Panc1 (cell line): ENCODE measurements around the gene NT5C3A. TPM values are rescaled to one million over a fixed set of nuclear protein-coding genes. Genes with fewer than 3 reads are reported as not detected.

Source experiments
- ATAC-seq: fragments of 200-7000 bp; cut with Tn5 transposase; 2 replicates; pipeline ENCODE4 v1.9.1; 2020; ENCODE audit warnings: mild to moderate bottlenecking, moderate library complexity
- BruUV-seq: library from RNA; stranded (reverse); fragments of 400-500 nt; replicated peaks from 2 replicates; lab custom pipeline; 2021; lab: Mats Ljungman, UMichigan
- CTCF ChIA-PET: fragments of 300-600 bp; sonication (Branson Sonifier 250); formaldehyde crosslinking; loops from one replicate; lab custom pipeline; 2022; ENCODE audit warnings: antibody characterized with exemption; lab: Charles Lee
- POLR2A ChIA-PET: fragments of 300-600 bp; sonication (Branson Sonifier 250); formaldehyde crosslinking; loops from one replicate; lab custom pipeline; 2022; ENCODE audit warnings: antibody characterized with exemption; lab: Charles Lee
- DNase-seq: peaks from one replicate; pipeline ENCODE4 v3.0.0-alpha.2; 2010; ENCODE audit warnings: low read depth, low spot score
- H3K27ac ChIP-seq: 2 replicates; pipeline ENCODE4 v1.5.1; 2011; ENCODE audit warnings: mild to moderate bottlenecking, low read length, inconsistent platforms
- H3K27me3 ChIP-seq: fragments of 200-500 bp; sonication (Bioruptor generic); 2 replicates; pipeline ENCODE4 v1.6.0; 2014; ENCODE audit warnings: low read length, inconsistent platforms; ENCODE audit not compliant: control insufficient read depth, insufficient read depth
- H3K36me3 ChIP-seq: fragments of 200-500 bp; sonication (Bioruptor generic); 2 replicates; pipeline ENCODE4 v1.5.1; 2014; ENCODE audit warnings: inconsistent platforms, mild to moderate bottlenecking, low read length, moderate library complexity; ENCODE audit not compliant: control insufficient read depth, insufficient read depth
- H3K4me1 ChIP-seq: 2 replicates; pipeline ENCODE4 v1.5.1; 2011; ENCODE audit warnings: inconsistent platforms, mild to moderate bottlenecking, low read length, moderate library complexity; ENCODE audit not compliant: control insufficient read depth, insufficient read depth
- H3K4me3 ChIP-seq, 2 experiments: 2 replicates each; pipeline ENCODE4 v1.5.1; 2011 to 2012; ENCODE audit warnings: low read depth in 2 of 2, low read length in 2 of 2, mild to moderate bottlenecking in 2 of 2, inconsistent platforms in 1 of 2, moderate library complexity in 1 of 2
- H3K9me3 ChIP-seq: fragments of 200-500 bp; sonication (Bioruptor generic); 2 replicates; pipeline ENCODE4 v1.5.1; 2014; ENCODE audit warnings: low read depth, mild to moderate bottlenecking, inconsistent platforms, low read length, moderate library complexity; ENCODE audit not compliant: control insufficient read depth, insufficient read depth
- POLR2AphosphoS5 ChIP-seq: IDR thresholded peaks from 2 replicates; pipeline ENCODE4 v1.6.1; 2012; ENCODE audit warnings: mild to moderate bottlenecking, low read depth, low read length, moderate library complexity
- TCF7L2 ChIP-seq: IDR thresholded peaks from 2 replicates; pipeline ENCODE4 v1.6.1; 2011; ENCODE audit warnings: mild to moderate bottlenecking, low read depth, low read length, inconsistent platforms
- in situ Hi-C: cut with HindIII; loops from 2 replicates; pipeline ENCODE4 v1.10.0; 2016; ENCODE audit warnings: low sequenced_read_pairs, low pct_unique_long_range_greater_than_20kb
- intact Hi-C: fragments of 100-400 bp; cut with micrococcal nuclease; formaldehyde crosslinking; loops from one replicate; pipeline ENCODE4 v1.10.0; 2022; ENCODE audit not compliant: unreplicated experiment
- total RNA-seq: library from RNA; stranded (reverse); gene quantifications from one replicate; pipeline ENCODE4 v1.2.1, GENCODE V29; 2021; ENCODE audit not compliant: unreplicated experiment
- TF ChIP-seq, protein P1 (sequence below), 2 experiments: IDR thresholded peaks; 2 replicates each; pipeline ENCODE4 v1.6.1; 2011 to 2012; ENCODE audit warnings: low read depth in 2 of 2, control low read depth in 1 of 2, low read length in 1 of 2, mild to moderate bottlenecking in 1 of 2, moderate library complexity in 1 of 2; ENCODE audit not compliant: insufficient read depth in 1 of 2
- TF ChIP-seq, protein P2 (sequence below): fragments of 450-650 bp; IDR thresholded peaks from 2 replicates; pipeline ENCODE4 v1.5.1; 2017; ENCODE audit warnings: mild to moderate bottlenecking

Gene NT5C3A
- total RNA-seq, 1 experiment from 2014 or later = 29.1 TPM

DNA sequence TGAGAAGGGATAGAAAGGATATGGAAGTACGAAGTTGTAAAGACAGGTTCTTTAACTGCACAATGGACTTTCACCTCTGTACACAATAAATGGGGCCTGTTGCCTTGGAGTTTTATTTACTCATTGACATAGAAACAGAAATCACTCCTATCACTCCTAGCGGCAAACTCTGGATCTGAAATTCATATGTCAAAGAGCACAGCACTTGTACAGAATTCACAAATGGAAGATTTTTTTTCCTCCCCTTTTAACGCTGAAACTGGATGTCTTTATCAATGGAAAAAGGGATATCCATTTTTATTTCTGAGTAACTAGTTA lies 18.2 kb downstream of the NT5C3A start:
- peak; percentile 79 for ATAC-seq
- TF ChIP-seq, protein P1, sequence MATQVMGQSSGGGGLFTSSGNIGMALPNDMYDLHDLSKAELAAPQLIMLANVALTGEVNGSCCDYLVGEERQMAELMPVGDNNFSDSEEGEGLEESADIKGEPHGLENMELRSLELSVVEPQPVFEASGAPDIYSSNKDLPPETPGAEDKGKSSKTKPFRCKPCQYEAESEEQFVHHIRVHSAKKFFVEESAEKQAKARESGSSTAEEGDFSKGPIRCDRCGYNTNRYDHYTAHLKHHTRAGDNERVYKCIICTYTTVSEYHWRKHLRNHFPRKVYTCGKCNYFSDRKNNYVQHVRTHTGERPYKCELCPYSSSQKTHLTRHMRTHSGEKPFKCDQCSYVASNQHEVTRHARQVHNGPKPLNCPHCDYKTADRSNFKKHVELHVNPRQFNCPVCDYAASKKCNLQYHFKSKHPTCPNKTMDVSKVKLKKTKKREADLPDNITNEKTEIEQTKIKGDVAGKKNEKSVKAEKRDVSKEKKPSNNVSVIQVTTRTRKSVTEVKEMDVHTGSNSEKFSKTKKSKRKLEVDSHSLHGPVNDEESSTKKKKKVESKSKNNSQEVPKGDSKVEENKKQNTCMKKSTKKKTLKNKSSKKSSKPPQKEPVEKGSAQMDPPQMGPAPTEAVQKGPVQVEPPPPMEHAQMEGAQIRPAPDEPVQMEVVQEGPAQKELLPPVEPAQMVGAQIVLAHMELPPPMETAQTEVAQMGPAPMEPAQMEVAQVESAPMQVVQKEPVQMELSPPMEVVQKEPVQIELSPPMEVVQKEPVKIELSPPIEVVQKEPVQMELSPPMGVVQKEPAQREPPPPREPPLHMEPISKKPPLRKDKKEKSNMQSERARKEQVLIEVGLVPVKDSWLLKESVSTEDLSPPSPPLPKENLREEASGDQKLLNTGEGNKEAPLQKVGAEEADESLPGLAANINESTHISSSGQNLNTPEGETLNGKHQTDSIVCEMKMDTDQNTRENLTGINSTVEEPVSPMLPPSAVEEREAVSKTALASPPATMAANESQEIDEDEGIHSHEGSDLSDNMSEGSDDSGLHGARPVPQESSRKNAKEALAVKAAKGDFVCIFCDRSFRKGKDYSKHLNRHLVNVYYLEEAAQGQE (IDR thresholded peaks at IDR 0.05; ENCODE audit: insufficient read depth in 1 of 2, low read depth in 2 of 2, low read length in 1 of 2) = no peak
- TF ChIP-seq, protein P2, sequence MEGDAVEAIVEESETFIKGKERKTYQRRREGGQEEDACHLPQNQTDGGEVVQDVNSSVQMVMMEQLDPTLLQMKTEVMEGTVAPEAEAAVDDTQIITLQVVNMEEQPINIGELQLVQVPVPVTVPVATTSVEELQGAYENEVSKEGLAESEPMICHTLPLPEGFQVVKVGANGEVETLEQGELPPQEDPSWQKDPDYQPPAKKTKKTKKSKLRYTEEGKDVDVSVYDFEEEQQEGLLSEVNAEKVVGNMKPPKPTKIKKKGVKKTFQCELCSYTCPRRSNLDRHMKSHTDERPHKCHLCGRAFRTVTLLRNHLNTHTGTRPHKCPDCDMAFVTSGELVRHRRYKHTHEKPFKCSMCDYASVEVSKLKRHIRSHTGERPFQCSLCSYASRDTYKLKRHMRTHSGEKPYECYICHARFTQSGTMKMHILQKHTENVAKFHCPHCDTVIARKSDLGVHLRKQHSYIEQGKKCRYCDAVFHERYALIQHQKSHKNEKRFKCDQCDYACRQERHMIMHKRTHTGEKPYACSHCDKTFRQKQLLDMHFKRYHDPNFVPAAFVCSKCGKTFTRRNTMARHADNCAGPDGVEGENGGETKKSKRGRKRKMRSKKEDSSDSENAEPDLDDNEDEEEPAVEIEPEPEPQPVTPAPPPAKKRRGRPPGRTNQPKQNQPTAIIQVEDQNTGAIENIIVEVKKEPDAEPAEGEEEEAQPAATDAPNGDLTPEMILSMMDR = peak; percentile 59; the same call in 1 of the 2 replicates
- no peak for TF ChIP-seq TCF7L2
- ChIA-PET CTCF (no interaction called here), POLR2A (no interaction called here)
- Histone ChIP-seq H3K4me3 (peak overlapping the region; percentile 1 to 33; a peak in 2 of 4 replicates), H3K36me3 (no peaks in the 10 kb centered on the region), H3K27ac (peak overlapping the region; percentile 88), H3K27me3 (no peaks in the 10 kb centered on the region), H3K4me1 (peaks cover 46% of the 10 kb centered on the region), H3K9me3 (no peaks in the 10 kb centered on the region)
- intact Hi-C loops (loop anchor here (10.0 kb wide), 1 partner anchor 90 kb away; the partner anchor contains the start of gene FKBP9), in situ Hi-C loops (no loop called here)
- BruUV-seq = no TSS peak
- no peak for DNase-seq

DNA sequence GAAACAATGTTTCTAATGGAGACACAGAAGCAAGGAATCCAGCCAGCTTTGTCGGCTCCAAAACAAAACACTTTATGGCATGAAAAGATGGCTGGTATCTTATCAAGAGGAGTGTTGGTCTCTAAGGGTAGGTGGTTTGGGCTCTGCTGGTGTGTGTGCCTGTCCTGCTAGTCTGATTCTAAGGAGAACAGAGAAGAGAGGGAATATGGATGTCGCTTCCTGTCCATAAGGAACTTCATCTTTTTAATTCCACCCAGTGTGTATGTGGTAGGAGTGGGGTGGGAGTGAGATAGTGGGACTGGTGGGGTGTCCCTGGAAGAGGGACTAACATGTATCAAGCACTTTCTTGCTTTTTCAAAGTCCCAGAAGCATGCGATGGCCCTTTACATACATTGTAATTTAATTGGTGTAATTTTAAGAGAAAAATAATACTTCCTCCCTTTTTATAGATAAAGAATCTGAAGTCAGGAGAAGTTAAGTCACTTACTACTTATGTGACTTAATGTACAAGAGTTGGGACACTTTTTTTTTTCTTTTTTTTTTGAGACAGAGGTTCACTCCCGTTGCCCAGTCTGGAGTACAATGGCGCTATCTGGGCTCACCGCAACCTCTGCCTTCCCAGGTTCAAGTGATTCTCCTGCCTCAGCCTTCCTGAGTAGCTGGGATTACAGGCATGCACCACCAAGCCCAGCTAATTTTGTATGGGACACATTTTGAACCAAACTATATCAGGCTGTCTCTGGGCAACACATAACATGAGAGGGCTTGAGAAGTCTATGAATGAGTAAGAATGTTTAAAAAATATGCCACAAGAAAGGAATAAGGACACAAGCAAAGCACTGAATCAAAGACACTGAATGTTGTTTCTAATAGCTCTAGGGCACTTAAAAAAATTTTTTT lies 18.8 kb downstream of the NT5C3A start:
- peak overlapping the region; percentile 88 for H3K27ac ChIP-seq
- H3K27me3 ChIP-seq = no peaks in the 10 kb centered on the region
- H3K36me3 ChIP-seq = no peaks in the 10 kb centered on the region
- peaks cover 48% of the 10 kb centered on the region for H3K4me1 ChIP-seq
- POLR2A ChIA-PET = no interaction called here
- intact Hi-C loops (loop anchor here (10.0 kb wide), 1 partner anchor 89 kb away; the partner anchor contains the start of gene FKBP9), in situ Hi-C loops (no loop called here)
- no peak for DNase-seq
- peak overlapping the region; percentile 2 to 33; a peak in 3 of 4 replicates for H3K4me3 ChIP-seq
- no TSS peak for BruUV-seq
- TF ChIP-seq POLR2AphosphoS5 (no peak), TCF7L2 (0 out of 2 replicates have a peak, but pooled peaks have one; percentile 17)
- TF ChIP-seq, protein P2 = no peak
- no peaks in the 10 kb centered on the region for H3K9me3 ChIP-seq
- peak; percentile 65 for ATAC-seq
- CTCF ChIA-PET = no interaction called here
